Pancreas (tissue), 10 donors: ENCODE measurements around the gene TANGO2. TPM values are rescaled to one million over a fixed set of nuclear protein-coding genes. Genes with fewer than 3 reads are reported as not detected.

Experiments used
- ATAC-seq, 4 donors: fragments of 200-7000 bp; cut with Tn5 transposase; one replicate each; pipeline versions ENCODE4 v1.8.0 to v1.9.1; 2020; ENCODE audit warnings: mild to moderate bottlenecking in 4 of 4, moderate library complexity in 4 of 4
- DNase-seq, 6 donors: peaks; one replicate each; pipeline ENCODE4 v3.0.0-alpha.2; 2020
- FAIRE-seq: peaks from 2 replicates; lab custom pipeline; 2012; peaks lifted over from hg19 to GRCh38; lab: Jason Lieb, UNC
- H3K27ac ChIP-seq, 4 donors: fragments of 200-600 bp; sonication (generic); 1 replicate in 3 of 4; 2 replicates in 1 of 4; pipeline versions ENCODE4 v1.5.0 to v1.8.0; 2020
- H3K27me3 ChIP-seq, 4 donors: fragments of 200-600 bp; one replicate each; pipeline ENCODE4 v1.8.0; 2021
- H3K36me3 ChIP-seq, 3 donors: fragments of 200-600 bp; sonication (generic) in 1 of 3; one replicate each; pipeline versions ENCODE4 v1.5.0 to v1.8.0; 2020 to 2021
- H3K4me1 ChIP-seq, 3 donors: fragments of 200-600 bp; one replicate each; pipeline ENCODE4 v1.8.0; 2021
- H3K4me3 ChIP-seq, 4 donors: fragments of 200-600 bp; sonication (generic) in 2 of 4; one replicate each; pipeline versions ENCODE4 v1.5.0 to v1.8.0; 2020 to 2021
- H3K9me3 ChIP-seq, 4 donors: fragments of 200-600 bp; one replicate each; pipeline ENCODE4 v1.8.0; 2021
- WGBS, 2 donors: extraction: QIAGEN DNeasy Blood & Tissue Kit; methylation state at CpG; one replicate each; pipeline ENCODE4 v1.1.7; 2013; 5-methylcytosine and 5-hydroxymethylcytosine counted together
- intact Hi-C, 3 donors: fragments of 100-400 bp; cut with DNase I; formaldehyde crosslinking; loops; one replicate each; pipeline versions ENCODE4 v1.11.1 to v1.14.2; 2022
- polyA plus RNA-seq, 2 donors: library from polyadenylated mRNA; stranded (reverse); fragments of 200-250 nt; gene quantifications; one replicate each; pipeline ENCODE4 v1.2.3, GENCODE V29; 2013
- total RNA-seq, 6 donors: library from RNA; stranded (reverse); fragmentation: NEBNext Ultra II Directional in 4 of 6; extraction: Animal tissue kit (Norgen Biotek cat#: 25700) in 4 of 6; gene quantifications; one replicate each; pipeline versions ENCODE4 v1.2.1 to v1.2.4, GENCODE V29; 2021 to 2023
- TF ChIP-seq, protein P1 (sequence below), 4 donors: fragments of 200-600 bp; sonication (generic) in 3 of 4; IDR thresholded peaks; one replicate each; pipeline versions ENCODE4 v1.5.0 to v1.8.0; 2021; ENCODE audit warnings: antibody characterized with exemption in 4 of 4
- donor health status: healthy with polysubstance abuse.
- donor health status: DM: no; HTN: no; CAD: no; lungs with moderate emphysema.
- donor health status: DM: no; HTN: no; CAD: no.
- donor health status: control.
- donor health status: control.
- donor health status: Bipolar disorder and iron deficiency.
- donor health status: DM: yes; HTN: yes; CAD: no.
- donor health status: DM: no; HTN: no; CAD: no.
- donor health status: DM: no; HTN: no; CAD: no.
- donor health status: DM: yes; HTN: yes; CAD: no.

TANGO2 gene
- total and polyA plus RNA-seq, 8 donors = 4.0 to 20.4 (median 11.5) TPM

DNA sequence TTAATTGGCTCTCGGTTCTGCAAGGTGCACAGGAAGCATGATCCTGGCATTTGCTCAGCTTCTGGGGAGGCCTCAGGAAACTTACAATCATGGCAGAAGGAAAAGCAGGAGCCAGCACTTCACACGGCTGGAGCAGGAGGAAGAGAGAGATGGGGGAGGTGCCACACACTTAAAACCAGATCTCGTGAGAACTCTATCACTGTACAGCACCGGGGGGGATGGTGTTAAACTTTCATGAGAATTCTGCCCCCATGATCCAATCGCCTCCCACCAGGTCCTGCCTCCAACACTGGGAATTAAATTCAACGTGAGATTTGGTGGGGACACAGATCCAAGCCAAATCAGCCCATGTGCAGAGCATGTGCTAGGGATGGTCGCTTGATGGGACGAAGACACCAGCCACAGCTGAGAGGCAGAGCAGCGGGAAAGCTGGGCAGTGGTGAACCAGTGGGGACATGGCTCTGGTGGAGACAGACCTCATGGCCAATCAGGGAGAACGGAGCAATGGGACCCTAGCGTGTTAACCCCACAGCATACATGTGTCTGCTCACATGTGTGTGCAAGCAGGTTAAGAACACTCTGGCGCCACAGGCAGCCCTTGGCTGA is 6.2 kb downstream of the TANGO2 start:
- Histone ChIP-seq H3K27ac (no peak overlapping the region), H3K27me3 (no peaks in the 10 kb centered on the region), H3K4me1 (peaks cover 5 to 8% (median 5%) of the 10 kb centered on the region in 3 donors), H3K9me3 (no peaks in the 10 kb centered on the region), H3K36me3 (no peaks in the 10 kb centered on the region), H3K4me3 (no peak overlapping the region)
- no peak for FAIRE-seq
- WGBS, 2 donors = 85 to 89% methylated on average over 12 of the region's 12 CpGs
- no peak for ATAC-seq
- TF ChIP-seq, protein P1, sequence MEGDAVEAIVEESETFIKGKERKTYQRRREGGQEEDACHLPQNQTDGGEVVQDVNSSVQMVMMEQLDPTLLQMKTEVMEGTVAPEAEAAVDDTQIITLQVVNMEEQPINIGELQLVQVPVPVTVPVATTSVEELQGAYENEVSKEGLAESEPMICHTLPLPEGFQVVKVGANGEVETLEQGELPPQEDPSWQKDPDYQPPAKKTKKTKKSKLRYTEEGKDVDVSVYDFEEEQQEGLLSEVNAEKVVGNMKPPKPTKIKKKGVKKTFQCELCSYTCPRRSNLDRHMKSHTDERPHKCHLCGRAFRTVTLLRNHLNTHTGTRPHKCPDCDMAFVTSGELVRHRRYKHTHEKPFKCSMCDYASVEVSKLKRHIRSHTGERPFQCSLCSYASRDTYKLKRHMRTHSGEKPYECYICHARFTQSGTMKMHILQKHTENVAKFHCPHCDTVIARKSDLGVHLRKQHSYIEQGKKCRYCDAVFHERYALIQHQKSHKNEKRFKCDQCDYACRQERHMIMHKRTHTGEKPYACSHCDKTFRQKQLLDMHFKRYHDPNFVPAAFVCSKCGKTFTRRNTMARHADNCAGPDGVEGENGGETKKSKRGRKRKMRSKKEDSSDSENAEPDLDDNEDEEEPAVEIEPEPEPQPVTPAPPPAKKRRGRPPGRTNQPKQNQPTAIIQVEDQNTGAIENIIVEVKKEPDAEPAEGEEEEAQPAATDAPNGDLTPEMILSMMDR (IDR thresholded peaks at IDR 0.05) = no peak
- intact Hi-C loops = loop anchor here in 1 of 3 donors (10.0 kb wide), 1 partner anchor 52 kb away; no protein-coding TSS in a partner anchor
- DNase-seq = peak in 2 of 6 donors; percentile 13 to 34

DNA sequence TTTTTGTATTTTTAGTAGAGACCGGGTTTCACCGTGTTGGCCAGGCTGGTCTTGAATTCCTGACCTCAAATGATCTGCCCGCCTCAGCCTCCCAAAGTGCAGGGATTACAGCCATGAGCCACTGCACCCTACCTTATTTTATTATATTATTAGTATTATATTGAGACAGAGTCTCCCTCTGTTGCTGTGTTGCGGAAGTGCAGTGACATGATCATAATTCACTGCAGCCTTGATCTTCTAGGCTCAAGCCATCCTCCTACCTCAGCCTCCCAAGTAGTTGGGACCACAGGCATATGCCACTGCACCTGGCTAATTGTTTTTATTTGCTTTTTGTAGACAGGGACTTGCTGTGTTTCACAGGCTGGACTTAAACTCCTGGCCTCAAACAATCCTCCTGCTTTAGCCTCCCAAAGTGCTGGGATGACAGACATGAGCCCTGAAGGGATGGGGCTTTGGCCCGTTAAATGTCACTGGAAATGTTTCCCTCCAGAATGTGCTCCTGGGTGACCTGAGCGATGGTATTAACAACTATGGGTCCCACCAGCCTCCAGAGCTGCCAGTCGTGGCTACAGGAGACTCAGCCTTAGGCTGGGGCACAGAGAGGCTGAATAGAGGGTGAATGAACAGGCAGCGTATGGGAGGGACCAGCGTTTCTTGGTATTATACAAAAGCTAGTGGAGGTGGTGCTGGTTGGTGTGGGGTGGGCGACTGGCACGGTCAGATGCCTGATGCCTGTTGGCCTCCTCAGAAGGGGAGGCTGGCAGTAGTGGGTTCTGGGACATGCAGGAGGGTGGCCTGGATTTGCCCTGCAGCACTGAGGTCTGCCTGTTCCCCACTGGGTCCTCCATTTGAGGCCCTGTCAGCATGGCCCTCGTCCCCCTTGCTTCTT is 7.3 kb downstream of the TANGO2 start:
- TF ChIP-seq, protein P1 (IDR thresholded peaks at IDR 0.05) = peak in 1 of 4 donors; percentile 8
- Histone ChIP-seq H3K36me3 (no peaks in the 10 kb centered on the region), H3K4me3 (no peak overlapping the region), H3K27ac (no peak overlapping the region), H3K4me1 (peaks cover 3 to 10% (median 9%) of the 10 kb centered on the region in 3 donors), H3K27me3 (no peaks in the 10 kb centered on the region), H3K9me3 (no peaks in the 10 kb centered on the region)
- WGBS, 2 donors = 81 to 90% methylated on average over 12 of the region's 12 CpGs
- DNase-seq (peak in 1 of 6 donors; percentile 25), FAIRE-seq (no peak), ATAC-seq (no peak)
- intact Hi-C loops = loop anchor here in 1 of 3 donors (10.0 kb wide), 1 partner anchor 53 kb away; no protein-coding TSS in a partner anchor

DNA sequence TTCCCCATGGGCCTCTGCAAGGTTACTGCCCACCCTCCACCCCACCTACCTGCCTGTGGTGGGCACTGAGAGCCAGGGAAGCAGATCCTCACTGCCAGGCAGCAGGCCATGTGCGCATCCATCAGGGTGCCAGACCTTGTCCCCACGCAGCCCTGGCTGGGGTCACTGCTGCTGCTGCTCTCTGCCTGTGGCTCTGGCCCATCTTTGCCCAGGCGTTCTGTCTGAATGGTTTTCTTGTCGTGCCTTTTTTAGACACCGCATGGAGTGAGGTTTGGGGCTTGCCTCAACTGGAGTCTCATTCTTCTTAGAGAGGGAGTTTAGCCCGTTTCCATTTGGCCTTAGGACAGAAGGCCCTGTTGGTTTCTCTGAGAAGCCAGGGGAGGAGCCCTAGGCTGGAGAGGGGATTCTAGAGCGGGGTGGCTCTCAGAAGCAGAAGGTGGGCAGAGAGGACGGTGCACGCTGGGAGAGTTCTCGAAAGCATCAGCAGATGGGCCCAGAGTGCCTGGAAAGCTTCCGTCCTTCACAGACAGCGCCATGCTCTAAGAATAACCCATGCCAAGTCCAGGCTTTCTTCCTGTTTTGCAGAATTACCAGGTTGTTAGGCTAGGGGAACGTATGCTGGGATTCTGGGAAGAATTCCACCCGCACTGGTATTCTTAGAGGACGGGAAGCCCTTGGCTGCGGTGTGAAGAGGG is 8.1 kb downstream of the TANGO2 start:
- ATAC-seq = no peak
- Histone ChIP-seq H3K36me3 (no peaks in the 10 kb centered on the region), H3K27me3 (no peaks in the 10 kb centered on the region), H3K4me3 (no peak overlapping the region), H3K9me3 (no peaks in the 10 kb centered on the region), H3K27ac (no peak overlapping the region), H3K4me1 (peaks cover 9 to 15% (median 13%) of the 10 kb centered on the region in 3 donors)
- peak in 1 of 6 donors; percentile 39 for DNase-seq
- TF ChIP-seq, protein P1 (IDR thresholded peaks at IDR 0.05) = no peak
- no peak for FAIRE-seq
- intact Hi-C loops = loop anchor here in 1 of 3 donors (10.0 kb wide), 1 partner anchor 54 kb away; no protein-coding TSS in a partner anchor
- 86 to 95% methylated on average over 16 of the region's 16 CpGs for WGBS, 2 donors

DNA sequence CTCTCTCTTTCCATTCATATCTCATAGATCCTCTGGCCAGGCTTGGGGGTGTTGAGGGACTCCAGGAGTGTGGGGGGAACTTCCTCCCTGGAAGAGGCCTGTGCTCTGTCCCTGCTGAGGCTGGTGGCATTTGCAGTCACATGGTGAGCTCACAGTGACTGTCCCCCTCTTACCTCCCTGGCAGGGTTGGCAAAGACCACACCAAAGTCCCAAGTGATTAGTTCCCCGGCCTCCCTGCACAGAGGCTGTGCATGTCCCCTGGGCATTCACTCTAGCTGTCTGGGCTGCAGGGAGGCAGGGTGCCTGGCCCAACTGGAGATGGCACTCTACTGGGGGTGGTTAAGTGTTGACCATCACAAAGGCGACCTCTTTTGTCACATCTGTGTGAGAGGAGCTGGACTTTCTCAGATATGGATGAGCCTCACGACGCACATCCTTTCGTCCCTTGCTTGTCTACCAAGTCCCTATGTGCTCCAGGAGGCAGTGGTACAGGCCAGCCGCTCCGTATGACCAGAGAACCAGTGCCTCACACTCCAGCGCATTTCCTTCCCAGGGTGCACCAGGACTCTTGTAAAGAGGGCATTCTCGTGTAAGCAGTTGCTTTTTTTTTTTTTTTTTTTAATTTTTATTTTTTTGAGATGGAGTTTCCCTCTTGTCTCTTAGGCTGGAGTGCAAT is 8.8 kb downstream of the TANGO2 start:
- H3K9me3 ChIP-seq = no peaks in the 10 kb centered on the region
- FAIRE-seq = no peak

More for the DNA sequence above, 8.8 kb downstream of the TANGO2 start:
- 89 to 93% methylated on average over 9 of the region's 9 CpGs for WGBS, 2 donors
- Histone ChIP-seq H3K4me3 (no peak overlapping the region), H3K27ac (no peak overlapping the region), H3K4me1 (peaks cover 9 to 15% (median 13%) of the 10 kb centered on the region in 3 donors), H3K27me3 (no peaks in the 10 kb centered on the region), H3K36me3 (no peaks in the 10 kb centered on the region)
- TF ChIP-seq, protein P1 (IDR thresholded peaks at IDR 0.05) = no peak
- DNase-seq (peak in 1 of 6 donors; percentile 29), ATAC-seq (no peak)
- intact Hi-C loops = loop anchor here in 1 of 3 donors (10.0 kb wide), 1 partner anchor 55 kb away; no protein-coding TSS in a partner anchor
